GM12872 (cell line): ENCODE results near the gene GPC6.

Experiments
- TF ChIP-seq, protein P1 (sequence below): IDR thresholded peaks from 3 replicates; pipeline ENCODE4 v1.5.1; 2011; ENCODE audit warnings: low read depth, mild to moderate bottlenecking, low read length, moderate library complexity; ENCODE audit not compliant: insufficient read depth

The GPC6 gene

DNA sequence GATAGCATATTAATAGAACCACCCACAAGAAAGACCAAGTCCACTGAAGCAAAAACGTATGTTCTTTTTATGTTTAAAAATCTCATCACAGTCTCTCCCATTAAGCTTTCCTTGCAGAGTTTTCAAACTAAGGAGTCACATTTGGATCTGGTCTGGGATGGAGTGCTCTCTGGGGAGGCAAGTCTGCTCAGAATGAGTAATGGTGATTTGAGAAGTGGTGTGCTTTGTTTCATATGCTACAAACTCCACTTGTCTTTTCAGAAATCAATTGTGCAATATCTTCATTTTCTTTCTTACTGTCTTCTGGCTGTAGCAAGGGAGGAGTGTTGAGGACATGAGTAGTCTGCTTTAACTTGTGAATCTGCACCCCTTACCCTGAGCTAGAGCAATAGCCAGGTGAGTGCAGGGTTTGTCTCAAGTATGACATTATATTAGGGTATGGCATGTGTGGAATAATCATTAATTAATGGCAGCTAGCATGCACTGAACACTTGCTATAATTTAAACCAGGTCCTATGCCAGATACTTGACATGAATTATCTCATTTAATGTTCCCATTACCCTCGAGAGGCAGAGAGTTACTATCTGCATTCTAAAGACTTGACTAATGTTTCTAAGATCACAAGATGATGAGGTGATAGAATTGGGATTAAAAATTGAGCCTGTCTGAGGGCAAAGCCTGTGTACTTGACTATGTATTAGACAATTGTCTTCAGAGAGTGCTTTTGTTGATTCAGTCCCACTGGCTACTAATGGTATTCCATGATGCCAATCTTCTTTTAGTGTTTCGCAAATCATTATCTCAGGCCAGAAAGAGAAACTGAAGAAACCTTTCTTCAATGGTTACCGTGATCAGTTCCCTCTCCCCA lies 171.8 kb downstream of the GPC6 start:
- TF ChIP-seq, protein P1, sequence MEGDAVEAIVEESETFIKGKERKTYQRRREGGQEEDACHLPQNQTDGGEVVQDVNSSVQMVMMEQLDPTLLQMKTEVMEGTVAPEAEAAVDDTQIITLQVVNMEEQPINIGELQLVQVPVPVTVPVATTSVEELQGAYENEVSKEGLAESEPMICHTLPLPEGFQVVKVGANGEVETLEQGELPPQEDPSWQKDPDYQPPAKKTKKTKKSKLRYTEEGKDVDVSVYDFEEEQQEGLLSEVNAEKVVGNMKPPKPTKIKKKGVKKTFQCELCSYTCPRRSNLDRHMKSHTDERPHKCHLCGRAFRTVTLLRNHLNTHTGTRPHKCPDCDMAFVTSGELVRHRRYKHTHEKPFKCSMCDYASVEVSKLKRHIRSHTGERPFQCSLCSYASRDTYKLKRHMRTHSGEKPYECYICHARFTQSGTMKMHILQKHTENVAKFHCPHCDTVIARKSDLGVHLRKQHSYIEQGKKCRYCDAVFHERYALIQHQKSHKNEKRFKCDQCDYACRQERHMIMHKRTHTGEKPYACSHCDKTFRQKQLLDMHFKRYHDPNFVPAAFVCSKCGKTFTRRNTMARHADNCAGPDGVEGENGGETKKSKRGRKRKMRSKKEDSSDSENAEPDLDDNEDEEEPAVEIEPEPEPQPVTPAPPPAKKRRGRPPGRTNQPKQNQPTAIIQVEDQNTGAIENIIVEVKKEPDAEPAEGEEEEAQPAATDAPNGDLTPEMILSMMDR: no peak

DNA sequence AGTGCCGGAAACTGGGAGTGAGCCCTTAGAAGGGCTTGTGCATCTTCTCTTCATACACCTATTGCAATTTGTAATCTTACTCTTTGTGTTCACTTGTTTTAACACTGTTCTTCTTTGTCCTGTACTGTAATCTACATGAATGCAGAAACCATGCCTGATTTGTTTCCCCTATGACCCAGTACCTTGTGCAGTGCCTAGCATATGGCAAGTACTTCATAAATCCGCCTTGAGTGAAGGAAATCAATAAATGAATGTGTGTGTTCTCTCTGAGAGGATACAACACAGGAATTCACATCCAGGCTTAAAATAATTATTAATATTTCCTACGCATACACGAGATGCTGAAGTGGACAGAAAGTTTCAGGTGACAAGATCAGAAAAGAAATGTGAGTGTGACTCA lies 172.6 kb downstream of the GPC6 start:
- TF ChIP-seq, protein P1: no peak

DNA sequence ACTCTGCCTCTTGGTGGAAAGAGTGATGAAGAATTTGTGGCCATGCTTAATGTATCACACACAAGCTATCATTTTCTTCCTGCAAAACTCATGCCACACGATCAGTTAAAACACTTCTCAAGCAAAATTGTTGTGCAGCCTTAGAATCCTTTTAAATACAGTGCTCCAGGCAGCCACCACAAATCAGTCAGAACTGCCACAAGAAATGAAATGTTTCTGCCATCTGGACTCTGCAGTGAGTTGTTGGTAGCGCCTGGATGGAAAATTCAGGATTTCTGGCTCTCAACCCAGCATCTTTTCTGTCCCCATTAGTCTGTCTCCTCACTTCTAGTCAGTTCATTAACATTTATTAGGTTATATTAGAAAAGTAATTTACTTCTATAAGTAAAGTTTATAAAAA lies 179.5 kb downstream of the GPC6 start:
- TF ChIP-seq, protein P1: no peak

DNA sequence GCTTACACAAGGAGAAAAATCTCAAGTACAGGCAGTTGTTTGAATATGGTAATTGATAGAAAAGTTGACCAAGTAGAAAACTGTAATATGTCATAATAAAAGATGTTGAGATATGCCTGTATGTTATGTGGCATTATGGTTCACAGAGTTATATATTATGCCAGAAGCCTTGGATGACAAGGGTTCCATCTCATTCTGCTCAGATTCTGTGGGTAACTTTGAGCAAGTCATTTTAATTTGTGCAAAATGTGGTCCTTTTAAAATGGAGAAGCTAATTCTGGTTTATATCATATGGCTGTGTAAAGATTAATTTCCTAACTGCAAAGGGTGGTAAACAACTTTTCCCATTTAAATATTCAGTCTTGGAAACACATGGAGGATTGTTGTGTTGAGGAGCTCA lies 180.9 kb downstream of the GPC6 start:
- TF ChIP-seq, protein P1: no peak

DNA sequence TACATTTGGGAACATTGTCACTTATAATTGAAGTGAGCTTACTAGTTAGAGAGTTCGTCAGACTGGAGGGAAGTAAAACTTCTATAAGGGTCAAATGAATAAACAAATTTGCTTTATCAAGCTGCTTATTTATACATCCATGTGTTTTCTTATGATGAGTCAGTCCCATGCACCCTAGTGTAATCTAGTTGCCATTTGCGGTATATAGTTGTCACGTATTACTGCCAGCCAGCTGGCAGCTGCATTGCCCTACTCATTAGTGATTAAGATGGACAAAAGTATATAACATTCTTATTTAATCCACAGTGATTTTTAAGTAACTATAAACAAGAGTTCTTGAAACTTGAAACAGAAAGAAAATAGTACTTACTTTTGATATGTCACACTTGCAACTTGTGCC lies 182.4 kb downstream of the GPC6 start:
- TF ChIP-seq, protein P1: no peak

DNA sequence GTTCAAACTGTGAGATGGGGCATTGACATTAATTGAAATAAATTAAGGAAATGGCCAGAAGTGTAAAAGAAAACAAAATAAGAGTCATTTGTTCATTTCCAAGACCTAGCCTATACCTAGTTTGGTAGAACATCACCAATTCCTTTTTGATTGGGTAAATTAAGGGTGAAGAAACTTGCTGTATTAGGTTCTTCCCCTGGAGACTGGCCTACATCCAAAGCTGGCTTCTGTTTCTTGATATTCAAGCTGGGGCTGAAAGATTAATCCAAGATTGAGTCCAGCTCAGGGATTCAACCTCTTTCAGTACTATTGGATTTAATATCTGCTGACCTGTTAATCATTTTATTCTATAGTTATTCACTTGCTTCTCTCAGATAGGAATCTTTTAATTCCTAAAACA lies 183.2 kb downstream of the GPC6 start:
- TF ChIP-seq, protein P1: no peak

DNA sequence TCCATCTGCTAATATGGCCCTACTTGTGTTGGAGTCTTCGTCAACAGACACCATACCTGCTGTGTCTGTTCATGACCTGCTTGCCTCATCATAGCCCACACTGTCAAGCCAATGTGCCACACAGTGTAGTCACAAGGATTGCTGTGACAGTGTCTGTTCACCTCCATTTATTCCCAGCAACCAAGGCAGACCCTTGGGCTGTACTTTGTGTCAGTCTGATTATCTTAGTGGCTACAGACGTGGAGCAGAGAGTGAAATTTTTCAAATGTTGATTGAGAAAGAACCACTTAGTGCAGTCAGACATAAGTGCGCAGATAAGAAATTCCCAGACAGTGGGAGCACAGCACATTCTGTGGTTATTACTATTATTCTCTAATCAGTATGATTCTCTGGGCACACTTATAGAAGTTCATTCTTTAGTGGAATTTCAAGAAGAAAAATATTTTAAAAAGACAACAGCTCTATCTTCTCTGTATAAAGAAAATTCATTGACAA lies 184.6 kb downstream of the GPC6 start:
- TF ChIP-seq, protein P1: no peak
